GM18951 (cell line): Measurements from ENCODE around the gene CRMP1.

Experiments
- POLR2A ChIP-seq: IDR thresholded peaks from 4 replicates; pipeline ENCODE4 v1.6.1; 2011; ENCODE audit warnings: mild to moderate bottlenecking; ENCODE audit not compliant: insufficient read length, insufficient read depth; ENCODE audit errors: extremely low read depth
- in situ Hi-C: fragments of 300-500 bp; cut with MboI; formaldehyde crosslinking; loops from one replicate; pipeline ENCODE4 v1.12.0; 2022; ENCODE audit warnings: low sequenced_read_pairs, mixed read lengths, inconsistent platforms; ENCODE audit not compliant: unreplicated experiment

The CRMP1 gene

DNA sequence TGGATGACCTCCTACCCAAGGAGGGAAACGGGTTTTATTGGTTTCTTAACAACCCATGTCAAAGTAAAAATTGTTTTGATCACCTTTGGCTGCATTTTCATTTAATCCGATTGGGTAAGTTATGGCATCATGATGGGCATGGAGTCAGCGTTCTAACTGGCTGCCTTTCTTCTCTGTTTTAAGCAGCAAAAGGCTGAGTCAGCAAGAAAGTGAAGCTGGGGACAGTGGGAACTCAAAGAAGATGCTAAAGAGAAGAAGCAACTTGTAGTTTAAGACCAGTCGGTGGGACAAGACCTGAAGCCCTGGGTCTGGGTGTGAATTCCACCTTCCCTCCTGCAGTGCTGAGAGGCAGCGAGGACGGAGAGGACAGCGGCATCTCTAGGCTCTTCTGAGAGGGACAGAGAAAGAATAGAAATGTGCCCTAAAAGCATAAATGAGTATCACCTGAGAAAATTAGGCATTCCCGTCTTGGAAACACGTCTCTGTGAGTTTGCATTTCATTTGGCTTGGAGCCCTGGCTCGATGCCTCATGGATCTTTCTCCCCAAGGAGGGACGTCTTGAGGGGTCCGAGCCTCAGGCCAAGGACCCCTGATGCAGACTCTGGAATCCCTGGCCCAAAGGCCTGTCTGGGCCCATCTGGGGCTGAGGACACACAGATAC lies 82.0 kb downstream of the CRMP1 start:
- no peak for TF ChIP-seq POLR2A
- in situ Hi-C loops, result loop anchor here (25.0 kb wide), 1 partner anchor 799 kb away; the partner anchor contains the start of gene CYTL1

DNA sequence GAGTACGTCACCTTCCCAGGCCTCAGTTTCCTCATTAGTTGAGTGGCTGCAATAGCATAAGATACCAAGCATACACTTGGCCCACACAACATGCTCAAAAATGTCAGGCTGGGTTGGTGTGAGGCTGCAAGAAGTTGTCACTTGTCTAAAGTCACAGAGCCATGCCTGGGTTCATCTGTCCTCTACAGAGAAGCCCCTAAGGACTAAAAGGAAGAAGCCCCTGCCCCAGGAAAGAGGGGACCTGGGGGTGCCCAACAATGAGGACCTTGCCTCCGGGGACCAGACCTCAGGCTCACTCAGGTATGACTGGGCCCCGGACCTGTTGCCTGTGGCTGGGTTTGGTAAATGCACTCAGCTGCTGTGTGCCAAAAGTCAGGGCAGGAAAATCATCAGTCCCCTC lies 82.7 kb downstream of the CRMP1 start:
- no peak for TF ChIP-seq POLR2A
- in situ Hi-C loops, result loop anchor here (25.0 kb wide), 1 partner anchor 798 kb away; the partner anchor contains the start of gene CYTL1

DNA sequence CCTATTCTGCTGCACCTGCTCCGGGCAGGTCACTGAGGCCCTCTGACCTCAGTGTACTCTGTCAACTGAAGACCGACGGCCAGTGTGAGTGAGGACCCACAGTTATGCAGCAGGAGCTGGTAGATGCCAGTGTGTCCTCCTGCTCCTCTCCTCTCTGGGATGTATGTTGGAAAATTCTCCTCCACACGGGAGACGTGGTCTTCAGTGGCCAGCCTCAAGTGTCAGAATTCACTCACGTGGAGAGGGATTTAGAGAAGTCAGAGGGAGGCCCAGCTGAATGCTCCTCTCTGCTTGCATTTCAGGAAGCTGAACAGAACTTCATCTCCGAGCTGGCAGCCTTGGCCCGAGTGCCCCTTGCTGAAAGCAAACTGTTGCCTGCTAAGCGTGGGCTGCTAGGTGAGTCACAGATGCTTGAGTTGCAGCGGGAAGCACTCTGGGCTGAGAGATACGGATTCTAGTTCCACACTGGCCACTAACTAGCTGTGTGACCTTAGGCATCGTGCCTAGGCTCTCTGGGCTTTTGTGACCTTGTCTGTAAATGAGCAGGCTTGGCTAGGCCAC lies 83.6 kb downstream of the CRMP1 start:
- in situ Hi-C loops, result loop anchor here (25.0 kb wide), 1 partner anchor 797 kb away; the partner anchor contains the start of gene CYTL1
- no peak for TF ChIP-seq POLR2A

DNA sequence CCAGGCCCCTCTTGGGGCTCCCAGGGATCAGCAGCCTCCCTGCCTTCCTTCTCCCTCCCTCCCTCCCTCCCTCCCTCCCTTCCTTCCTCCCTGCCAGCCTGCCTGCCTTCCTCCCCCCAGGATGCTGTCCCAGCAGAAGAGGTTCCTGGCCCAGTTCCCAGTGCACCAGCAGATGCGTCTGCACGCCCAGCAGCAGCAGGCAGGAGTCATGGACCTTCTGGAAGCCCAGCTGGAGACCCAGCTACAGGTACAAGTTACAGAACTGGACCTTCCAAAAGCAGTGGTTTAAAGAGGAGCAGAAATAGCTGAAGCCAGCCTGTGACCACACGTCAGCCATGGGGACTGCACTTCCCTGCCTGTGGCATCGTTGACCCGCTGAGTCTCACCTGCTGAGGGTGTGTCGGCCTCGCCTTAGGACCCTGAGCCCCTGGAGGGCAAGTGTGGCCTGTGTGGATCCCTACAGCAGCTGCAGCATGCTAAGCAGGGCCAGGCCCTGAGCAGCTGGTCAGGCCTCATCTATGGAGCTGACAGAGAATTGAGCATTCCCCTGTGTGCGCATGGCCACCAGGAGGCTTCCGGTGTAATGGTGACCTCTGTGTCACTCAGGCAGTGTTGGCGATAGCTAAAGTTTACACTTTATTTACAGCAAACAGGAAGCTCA lies 84.7 kb downstream of the CRMP1 start:
- TF ChIP-seq POLR2A, result no peak

DNA sequence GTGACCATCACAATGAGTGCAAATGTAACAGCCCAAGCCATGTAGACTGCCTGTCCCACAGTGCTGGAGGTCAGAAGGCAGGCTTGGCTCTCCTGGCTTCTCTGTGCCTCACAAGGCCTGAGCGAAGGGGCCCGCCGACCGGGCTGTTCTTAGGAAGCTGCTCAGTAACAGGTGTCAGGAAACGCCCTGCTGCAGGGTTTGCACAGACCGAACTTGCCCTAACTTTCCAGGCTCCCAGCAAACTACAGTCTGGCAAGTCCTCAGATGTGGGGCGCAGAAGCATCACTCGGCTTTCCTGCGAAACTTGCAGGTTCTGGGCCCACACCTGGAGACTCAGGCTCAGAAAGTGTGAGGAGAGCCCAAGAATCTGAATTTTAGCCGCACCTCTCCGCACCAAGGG lies 87.6 kb downstream of the CRMP1 start:
- in situ Hi-C loops, result loop anchor here (25.0 kb wide), 1 partner anchor 793 kb away; the partner anchor contains the start of gene CYTL1
- no peak for TF ChIP-seq POLR2A

More for the DNA sequence above, 84.7 kb downstream of the CRMP1 start:
- in situ Hi-C loops, result loop anchor here (25.0 kb wide), 1 partner anchor 796 kb away; the partner anchor contains the start of gene CYTL1

DNA sequence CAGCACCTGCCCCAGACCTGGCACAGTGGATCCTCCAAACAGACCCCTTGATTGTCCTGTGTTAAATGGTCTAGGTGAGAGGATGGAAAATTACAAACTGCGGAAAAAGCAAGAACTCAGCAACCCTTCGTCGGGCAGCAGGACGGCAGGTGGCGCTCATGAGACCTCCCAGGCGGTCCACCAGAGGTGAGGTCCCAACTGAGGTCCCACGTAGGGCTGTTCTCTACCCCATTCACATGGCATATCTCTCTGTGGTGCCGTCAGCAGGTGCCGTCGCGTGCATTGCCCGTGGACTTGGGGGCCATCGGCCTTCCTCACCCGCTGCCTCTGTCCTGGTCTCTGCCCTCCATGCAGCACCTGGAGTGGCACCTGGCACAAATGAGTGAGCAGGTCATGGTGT lies 88.2 kb downstream of the CRMP1 start:
- in situ Hi-C loops, result loop anchor here (25.0 kb wide), 1 partner anchor 792 kb away; the partner anchor contains the start of gene CYTL1
- no peak for TF ChIP-seq POLR2A

DNA sequence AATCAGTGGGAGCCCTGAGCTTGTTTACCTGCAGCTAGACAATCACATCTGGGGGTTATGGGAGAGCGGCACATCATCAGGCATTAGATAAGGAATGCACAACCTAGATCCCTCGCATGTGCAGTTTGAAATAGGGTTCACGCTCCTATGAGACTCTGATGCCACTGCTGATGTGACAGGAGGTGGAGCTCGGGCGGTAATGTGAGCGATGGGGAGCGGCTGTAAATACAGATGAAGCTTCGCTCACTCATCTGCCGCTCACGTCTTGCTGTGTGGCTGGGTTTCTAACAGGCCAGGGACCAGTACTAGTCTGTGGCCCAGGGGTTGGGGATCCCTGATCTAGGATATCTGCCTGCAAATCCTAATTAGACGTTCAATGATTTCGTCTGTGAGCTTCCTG lies 90.3 kb downstream of the CRMP1 start:
- in situ Hi-C loops, result loop anchor here (25.0 kb wide), 1 partner anchor 790 kb away; the partner anchor contains the start of gene CYTL1
- TF ChIP-seq POLR2A, result no peak

DNA sequence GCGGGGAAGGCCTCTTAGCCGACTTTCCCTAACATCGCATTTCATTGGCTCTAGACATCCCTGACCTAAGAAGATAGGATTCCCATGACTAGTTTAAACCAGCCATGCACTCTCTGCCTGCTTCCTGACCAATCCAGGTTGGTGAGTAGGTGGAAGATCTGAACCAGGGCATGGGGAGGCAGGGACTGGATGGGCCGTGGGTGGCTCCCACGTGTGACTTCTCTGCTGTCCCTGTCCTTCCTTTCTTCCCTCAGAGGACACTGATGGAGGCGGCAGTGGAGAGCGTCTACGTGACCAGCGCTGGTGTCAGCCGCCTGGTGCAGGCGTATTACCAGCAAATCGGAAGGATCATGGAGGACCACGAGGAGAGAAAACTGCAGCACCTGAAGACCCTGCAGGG lies 91.2 kb downstream of the CRMP1 start:
- no peak for TF ChIP-seq POLR2A
- in situ Hi-C loops, result loop anchor here (25.0 kb wide), 1 partner anchor 789 kb away; the partner anchor contains the start of gene CYTL1

DNA sequence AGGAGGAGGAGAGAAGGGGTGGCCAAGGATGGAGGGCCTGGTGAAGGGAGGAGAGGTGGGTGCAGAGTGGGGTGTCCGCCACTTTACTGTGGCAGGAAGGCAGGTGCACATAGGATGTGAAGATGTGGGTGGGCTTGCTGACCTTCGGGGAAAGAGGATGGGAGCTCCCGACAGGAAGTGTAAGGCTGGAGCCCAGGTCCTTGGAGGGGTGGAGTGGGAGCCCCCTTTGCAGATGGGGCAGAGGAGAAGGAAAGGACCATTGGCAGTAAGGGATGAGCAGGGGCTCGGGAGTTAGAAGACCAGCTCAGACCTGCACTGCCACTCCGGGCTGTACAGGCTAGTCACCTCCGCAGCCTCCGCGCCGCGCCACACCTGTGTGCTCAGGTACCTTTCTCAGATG lies 92.4 kb downstream of the CRMP1 start:
- no peak for TF ChIP-seq POLR2A
- in situ Hi-C loops, result loop anchor here (25.0 kb wide), 1 partner anchor 788 kb away; the partner anchor contains the start of gene CYTL1

DNA sequence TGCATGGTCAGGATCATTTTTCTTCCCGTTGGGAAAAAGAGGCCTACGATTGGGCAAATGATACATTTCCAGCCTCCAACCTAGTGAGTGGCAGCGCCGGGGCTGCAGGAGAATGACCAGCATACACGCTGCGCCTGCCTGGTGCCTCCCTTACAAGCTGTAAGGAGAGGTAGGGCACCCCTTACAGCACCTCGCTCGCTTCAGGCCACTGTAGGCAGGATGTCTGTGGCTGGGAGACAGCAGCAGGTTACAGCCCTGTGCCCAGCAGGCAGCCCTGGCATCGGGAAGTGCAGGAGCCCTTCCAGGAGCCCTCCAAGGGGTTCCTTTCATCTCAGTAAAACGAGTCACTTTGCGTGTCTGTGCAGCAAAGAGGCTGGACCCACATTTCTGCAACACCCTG lies 93.5 kb downstream of the CRMP1 start:
- in situ Hi-C loops, result no loop called here
- TF ChIP-seq POLR2A, result no peak

DNA sequence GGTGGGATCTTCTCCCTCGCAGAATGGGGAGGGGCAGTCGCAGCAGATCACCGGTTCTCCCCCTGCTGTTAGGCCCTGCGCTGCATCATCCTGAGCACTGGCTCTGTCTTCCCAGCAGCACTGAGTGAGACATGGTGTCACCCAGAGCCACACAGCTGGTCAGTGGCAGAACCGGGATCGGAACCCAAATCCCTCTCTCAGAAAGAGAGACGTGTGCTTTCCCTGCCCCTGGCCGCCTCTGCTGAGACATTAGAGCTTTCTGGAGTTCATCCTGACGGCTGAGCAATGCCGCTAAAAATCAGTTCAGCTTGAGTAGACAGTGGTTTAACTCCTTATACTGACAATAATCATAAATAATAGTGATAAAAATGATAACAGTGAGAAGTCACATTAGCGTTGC lies 93.9 kb downstream of the CRMP1 start:
- in situ Hi-C loops, result no loop called here
- TF ChIP-seq POLR2A, result no peak

DNA sequence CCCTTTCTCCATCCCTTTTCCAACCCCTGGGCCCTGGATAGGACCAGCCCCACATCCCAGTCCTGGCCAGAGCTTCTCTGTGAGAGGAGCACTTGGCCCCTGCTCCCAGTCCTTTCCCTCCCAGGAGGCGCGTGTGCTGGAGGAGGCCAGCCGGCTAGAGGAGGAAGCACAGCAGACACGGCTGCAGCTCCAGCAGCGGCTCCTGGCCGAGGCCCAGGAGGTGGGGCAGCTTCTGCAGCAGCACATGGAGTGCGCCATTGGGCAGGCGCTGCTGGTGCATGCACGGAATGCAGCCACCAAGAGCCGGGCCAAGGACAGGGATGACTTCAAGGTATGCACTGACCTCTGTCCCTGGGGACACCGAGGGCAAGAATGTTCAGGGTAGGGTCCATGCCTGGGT lies 94.4 kb downstream of the CRMP1 start:
- in situ Hi-C loops, result no loop called here
- no peak for TF ChIP-seq POLR2A

DNA sequence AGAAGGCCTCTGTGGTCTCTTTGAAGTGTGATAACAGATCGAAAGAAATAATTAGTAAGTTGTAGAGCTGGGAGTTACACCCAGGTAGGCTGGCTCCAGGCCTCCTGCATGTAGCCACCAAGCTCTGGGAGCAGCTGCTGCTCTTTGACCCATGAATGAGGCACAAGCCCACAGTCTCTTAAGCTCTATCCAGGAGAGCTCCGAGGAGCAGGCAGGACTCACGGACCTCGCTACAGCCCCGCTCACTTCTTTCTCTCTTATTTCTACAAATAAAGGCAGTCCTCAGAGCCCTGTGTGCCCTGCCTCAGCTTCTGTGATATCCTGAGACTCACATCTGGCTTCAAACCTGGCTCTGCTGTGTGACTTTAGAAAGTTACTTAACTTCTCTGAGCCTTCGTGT lies 95.0 kb downstream of the CRMP1 start:
- no peak for TF ChIP-seq POLR2A
- in situ Hi-C loops, result no loop called here
